ENCODE data around the gene TMC7.
A peak's percentile ranks its signal among the peaks of the same experiment; 100 is the strongest.
"Not testable (repeated sequence)": the region's sequence is repeated elsewhere in the genome, so short reads cannot be mapped to it uniquely, and the experiment has no call there.

Gene TMC7

DNA sequence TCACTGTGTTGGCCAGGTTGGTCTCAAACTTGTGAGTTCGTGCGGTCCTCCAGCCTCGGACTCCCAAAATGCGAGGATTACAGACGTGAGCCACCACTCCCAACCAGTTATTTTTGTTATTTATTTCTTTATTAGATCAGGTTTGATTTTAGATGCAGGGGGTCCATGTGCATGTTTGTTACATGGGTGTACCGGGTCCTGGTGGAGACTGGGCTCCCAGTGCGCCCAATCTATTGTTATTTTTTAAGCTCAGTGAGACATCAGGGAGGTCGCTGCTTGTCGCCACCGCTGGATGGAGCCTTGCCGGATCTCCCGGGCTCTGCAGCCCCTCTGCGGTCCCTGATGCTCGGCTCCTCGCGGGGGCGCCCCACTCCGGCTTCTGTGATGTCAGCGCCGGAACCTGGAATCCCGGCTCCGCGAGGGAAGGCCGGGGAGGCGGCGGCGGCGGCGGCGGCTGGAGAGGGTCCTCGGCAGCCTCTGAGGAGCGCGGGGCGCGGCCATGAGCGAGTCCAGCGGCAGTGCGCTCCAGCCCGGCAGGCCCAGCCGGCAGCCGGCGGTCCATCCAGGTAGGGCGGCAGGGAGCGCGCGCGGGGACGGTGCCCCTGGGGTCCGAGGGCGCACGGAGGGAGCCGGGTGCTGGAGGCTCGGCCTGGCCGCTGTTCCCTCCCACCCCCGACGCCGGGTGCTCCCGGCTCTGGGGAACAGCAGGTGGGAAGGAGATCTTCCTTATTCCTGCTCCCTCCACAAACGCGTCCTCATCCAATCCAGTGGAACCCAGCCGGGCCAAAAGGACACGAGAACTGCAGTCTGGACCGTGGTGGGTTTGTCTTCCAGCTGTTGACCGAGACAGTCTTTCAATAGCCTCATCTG, at the start of gene TMC7:
TMC7 (plus strand) TSS at position 370 of the 870 bp plus-strand sequence; CDS start at position 500, 130 bp downstream.
- peak; percentile 87 for DNase-seq (ENCODE audit: low read depth)

GRCh38 chr16:18936727-18937340, 46.9 kb upstream of the TMC7 start:
- DNase-seq (ENCODE audit: low read depth): no peak

DNA sequence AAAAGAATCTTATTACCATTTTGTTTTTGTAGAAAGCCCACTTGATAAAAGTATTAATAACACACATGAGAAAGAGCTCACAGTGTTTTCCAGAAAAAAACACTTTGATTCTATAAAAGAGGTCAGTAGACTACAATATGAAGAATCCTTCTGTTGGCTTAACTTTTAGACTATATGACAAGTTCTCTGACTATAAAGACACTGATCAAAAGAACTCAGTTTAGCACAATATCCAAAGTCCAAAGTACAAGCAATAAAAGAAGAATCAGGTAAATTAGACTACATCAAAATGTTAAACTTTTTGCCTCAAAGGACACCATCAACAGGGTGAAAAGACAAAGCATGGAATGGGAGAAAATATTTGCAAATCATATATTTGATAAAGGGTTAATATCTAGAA, 46.3 kb upstream of the TMC7 start:
- DNase-seq (ENCODE audit: low read depth): no peak

GRCh38 chr16:18938986-18939385, 44.7 kb upstream of the TMC7 start:
- DNase-seq (ENCODE audit: low read depth): no peak

DNA sequence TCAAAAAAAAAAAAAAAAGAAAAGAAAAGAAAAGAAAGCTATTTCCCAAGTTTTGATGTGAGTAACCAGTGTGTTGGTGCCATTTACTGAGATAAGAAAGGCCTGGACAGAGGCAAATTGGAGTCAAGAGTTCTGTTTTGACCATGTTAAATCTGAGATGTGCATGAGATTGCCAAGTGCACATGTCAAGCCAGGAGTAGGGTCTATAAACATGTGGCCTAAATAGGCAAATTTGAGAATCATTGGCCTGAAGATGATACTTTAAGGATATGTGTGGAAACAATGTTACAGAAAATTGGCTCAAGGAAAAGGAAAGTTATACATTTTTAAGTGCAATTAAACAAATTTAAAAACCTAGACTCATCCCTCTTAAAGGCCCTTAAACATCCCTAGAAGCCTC, 42.3 kb upstream of the TMC7 start:
- DNase-seq (ENCODE audit: low read depth): no peak

DNA sequence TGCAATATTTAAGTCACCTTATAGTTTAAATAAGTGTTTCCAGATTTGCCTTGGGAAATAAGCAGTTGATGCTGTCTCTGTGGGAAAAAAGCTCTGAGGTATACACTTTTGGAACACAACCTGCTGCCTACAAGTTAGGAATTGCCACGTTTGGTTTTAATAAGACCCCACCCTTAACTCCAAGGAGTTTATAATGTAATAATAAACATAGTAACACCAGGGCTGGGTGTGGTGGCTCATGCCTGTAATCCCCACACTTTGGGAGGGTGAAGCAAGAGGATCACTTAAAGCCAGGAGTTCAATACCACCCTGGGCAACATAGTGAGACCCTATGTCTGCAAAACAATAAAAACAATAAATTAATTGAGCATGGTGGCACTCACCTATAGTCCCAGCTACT, 41.7 kb upstream of the TMC7 start:
- DNase-seq (ENCODE audit: low read depth): no peak

- DNase-seq (ENCODE audit: low read depth): no peak
Measured at GRCh38 chr16:18943414-18943813, 40.3 kb upstream of the TMC7 start.

DNA sequence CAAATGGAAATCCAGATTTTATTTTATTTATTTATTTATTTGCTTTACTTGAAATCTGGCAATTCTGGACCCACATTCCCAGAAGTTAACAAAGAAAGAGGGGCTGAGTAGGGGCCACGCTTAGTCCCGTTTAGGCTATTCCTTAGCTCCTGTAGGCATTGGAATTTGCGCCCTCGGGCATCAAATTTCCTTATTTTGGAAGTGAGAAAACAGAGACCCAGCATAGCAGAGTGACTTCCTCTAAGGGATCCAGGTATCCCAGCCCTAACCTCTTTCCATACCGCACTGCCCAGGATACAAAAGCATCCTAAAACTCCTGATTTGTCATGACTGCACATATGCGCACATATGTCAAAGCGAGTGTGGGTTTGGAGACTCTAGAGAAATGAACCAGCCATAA, 38.5 kb upstream of the TMC7 start:
- no peak for DNase-seq (ENCODE audit: low read depth)

DNA sequence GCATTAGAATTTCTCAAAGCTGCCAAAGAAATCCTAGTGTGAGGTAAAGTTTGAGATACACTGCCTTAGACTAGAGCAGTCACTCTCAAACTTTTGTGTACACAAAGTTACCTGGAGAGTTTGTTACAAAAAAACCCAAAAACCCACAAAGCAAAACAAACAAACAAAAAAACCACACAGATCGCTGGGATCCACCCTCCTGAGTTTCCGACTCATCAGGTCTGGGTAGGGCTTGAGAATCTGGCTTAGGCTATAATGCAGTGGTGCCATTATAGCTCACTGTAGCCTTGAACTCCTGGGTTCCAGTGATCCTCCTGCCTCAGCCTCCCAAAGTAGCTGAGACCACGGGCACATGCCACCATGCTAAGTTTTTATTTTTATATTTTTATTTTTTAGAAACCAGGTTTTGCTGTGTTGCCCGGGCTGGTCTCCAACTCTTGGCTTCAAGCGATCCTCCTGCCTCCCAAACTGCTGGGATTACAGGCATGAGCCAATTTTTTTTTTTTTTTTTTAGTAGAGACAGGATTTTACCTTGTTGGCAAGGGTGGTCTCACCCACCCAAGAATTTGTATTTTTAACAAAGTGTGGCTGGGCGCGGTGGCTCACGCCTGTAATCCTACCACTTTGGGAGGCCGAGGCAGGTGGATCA, 35.2 kb upstream of the TMC7 start:
- DNase-seq (ENCODE audit: low read depth): no peak

DNA sequence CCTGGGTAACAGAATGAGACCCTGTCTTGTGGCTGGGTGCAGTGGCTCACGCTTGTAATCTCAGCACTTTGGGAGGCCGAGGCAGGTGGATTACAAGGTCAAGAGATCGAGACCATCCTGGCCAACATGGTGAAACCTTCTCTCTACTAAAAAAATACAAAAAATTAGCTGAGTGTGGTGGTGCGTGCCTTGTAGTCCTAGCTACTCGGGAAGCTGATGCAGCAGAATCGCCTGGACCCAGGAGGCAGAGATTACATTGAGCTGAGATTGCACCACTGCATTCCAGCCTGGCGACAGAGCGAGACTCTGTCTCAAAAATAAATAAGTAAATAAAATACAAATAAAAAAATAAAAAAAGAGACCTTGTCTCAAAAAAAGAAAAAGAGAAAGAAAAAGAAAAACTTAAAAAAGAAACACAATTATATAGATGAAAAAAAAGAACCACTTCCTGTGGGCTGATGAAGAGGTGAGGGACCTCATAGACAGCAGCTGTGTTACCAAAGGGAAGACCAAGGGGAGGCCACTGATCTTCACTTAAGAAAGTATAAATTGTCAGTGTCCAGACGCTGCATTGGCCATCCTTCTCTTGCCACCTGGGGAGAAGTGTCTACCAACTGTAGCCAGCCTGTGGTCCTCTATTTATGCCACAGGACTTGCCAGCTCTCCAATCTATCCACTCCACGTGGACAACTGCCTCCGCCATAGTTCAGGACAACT, 33.1 kb upstream of the TMC7 start:
- DNase-seq (ENCODE audit: low read depth): no peak

GRCh38 chr16:18953547-18953946, 30.2 kb upstream of the TMC7 start:
- no peak for DNase-seq (ENCODE audit: low read depth)

- DNase-seq (ENCODE audit: low read depth): not testable (repeated sequence)
Measured at GRCh38 chr16:18955874-18956580, 27.7 kb upstream of the TMC7 start.

DNA sequence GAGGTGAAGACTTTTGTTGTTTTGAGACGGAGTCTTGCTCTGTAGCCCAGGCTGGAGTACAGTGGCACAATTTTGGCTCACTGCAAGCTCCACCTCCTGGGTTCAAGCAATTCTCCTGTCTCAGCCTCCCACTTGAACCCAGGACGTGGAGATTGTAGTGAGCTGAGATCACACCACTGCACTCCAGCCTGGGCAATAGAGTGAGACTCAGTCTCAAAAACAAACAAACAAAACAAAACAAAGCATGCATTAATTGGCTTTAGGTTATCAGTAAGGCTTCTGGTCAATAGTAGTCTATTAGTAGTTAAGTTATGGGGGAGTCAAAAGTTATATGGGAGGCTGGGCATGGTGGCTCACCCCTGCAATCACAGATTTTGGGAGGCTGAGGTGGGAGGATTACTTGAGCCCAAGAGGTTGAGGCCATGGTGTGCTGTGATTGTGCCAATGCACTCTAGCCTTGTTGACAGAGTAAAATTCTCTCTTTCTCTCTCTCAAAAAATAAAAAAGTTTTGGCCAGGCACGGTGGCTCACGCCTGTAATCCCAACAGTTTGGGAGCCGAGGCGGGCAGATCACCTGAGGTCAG, 27.0 kb upstream of the TMC7 start:
- DNase-seq (ENCODE audit: low read depth): not testable (repeated sequence)

- DNase-seq (ENCODE audit: low read depth): no peak
Measured at GRCh38 chr16:18958621-18959029, 25.1 kb upstream of the TMC7 start.

GRCh38 chr16:18959031-18959505, 24.7 kb upstream of the TMC7 start:
- DNase-seq (ENCODE audit: low read depth): peak; percentile 3

DNA sequence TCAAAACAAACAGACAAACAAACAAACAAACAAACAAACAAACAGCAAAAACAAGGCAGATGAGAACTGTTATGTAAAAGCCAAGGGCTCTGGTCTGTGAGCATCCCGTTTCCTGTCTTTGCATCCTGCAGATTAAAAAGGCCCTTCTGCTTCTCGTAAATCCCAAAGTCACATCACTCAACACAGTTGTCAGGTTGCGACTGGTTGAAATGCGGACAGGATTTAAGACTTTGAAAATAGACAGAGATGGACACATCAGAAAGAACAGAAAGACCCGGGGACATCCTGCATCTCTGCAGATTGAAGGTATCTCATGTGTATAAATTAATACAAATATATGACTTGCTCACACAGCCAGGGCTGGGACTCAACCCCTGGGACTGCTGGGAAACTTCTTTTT, 18.2 kb upstream of the TMC7 start:
- DNase-seq (ENCODE audit: low read depth): no peak

GRCh38 chr16:18966791-18967190, 16.9 kb upstream of the TMC7 start:
- DNase-seq (ENCODE audit: low read depth): no peak

- peak; percentile 74 for DNase-seq (ENCODE audit: low read depth)
Measured at GRCh38 chr16:18969050-18969854, 14.5 kb upstream of the TMC7 start.

DNA sequence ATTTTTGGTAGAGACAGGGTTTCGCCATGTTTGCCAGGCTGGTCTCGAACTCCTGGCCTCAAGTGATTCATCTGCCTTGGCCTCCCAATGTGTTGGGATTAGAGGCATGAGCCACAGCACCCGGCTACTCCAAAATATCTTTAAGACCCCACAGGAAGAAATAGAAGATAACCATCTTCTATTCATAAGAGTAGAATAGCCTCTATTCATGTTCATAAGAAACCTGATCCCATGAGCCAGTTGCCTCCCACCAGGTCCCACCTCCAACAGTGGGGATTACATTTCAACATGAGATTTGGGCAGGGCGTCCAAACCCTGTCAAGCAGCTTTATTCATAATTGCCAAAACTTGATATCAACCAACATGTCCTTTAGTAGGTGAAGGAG, 13.9 kb upstream of the TMC7 start:
- no peak for DNase-seq (ENCODE audit: low read depth)

- no peak for DNase-seq (ENCODE audit: low read depth)
Measured at GRCh38 chr16:18975109-18975508, 8.6 kb upstream of the TMC7 start.
